Mesenteric fat pad (tissue), 1 donor: ENCODE measurements around the gene CPNE4. TPM values are rescaled to one million over a fixed set of nuclear protein-coding genes. Genes with fewer than 3 reads are reported as not detected.

ENCODE experiments used
- DNase-seq: peaks from one replicate; pipeline ENCODE4 v3.0.0-alpha.2; 2020; ENCODE audit warnings: low spot score
- total RNA-seq: library from RNA; stranded (reverse); fragmentation: NEBNext Ultra II Directional; extraction: Animal tissue kit (Norgen Biotek cat#: 25700); gene quantifications from one replicate; pipeline ENCODE4 v1.2.1, GENCODE V29; 2021
- donor health status: DM: yes; HTN: yes; CAD: no.

CPNE4 gene
- total RNA-seq, 1 donor from 2014 or later = not detected

DNA sequence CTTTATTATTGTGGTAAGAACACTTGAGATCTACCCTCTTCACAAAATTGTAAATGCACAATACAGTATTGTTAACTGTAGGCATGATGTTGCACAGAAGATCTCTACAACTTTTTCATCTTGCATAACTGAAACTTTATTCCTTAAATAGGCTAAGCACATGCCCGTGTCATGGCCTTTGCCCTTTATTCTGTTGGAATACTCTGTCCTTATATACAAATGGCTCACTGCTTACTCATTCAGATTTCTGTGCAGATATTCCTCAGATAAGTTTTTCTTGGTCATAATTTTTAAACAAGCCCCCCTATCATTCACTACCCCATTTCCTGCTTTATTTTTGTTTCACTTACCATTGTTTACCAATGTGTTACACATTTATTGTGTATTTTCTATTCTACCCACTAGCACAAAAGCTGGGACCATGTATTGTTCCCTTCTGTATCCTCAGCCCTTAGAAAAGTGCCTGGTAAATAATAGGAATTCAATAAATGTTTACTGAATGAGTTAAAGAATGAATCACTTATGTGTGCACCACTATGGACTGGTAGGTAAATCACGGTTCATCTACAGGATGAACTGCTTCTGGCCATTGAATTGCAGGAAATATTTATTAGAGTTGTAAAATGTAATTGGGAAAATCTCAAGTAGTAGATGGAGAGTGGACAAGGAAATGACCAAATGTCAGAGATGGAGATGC lies 151.0 kb downstream of the CPNE4 start:
- no peak for DNase-seq

DNA sequence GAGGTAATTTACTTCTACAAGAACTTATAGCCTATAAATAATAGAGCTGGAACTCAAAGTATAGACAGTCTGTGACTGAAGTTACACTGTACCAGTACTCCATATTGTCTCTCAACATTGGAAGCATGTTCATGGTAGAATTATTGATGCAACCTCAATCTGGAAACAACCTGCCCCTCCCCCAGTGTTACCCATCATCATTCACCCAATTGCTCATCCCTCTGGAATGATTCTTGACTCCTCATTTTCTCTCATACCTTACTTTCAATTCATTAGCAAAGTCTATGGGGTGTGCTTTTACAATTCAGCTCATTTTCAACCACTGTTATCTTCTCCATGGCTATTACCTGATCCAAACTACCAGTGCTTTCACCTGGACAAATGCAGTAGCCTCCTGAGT lies 151.7 kb downstream of the CPNE4 start:
- DNase-seq = no peak

DNA sequence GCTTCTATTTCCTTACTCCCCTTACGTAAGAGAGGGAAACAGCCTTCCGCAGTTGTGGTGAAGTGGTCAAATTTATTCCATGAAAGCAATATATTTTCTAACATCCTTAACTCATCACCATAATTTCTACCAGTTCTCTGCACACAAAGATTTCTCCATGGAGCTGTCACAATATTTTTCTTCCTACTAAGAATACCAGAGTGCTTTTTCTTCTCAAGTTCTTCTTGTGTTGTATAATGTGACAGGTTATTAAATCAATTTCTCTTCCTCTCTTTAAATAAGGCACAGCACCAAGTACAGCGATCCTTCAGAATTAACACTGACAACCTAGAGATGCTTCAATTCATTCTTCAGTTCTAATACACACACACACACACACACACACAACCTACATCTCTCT lies 153.0 kb downstream of the CPNE4 start:
- DNase-seq = no peak

DNA sequence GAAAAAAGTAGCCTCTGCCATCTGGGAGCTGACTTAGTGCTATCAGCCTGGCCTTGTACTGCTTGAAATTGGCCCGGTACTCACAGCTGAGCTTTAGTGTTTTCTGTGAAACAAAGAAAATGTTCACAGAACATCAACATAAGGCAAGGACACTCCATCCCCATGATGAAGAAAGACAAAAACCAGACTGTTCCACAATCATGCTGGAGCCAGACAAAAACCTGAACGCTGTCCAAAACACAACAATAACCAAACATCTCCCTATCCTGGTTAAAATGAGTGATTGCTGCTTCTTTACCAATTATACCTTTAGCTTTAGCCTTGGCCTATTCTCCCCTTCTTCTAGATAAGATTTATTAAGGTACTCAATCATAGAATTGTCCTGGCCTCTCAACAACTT lies 153.9 kb downstream of the CPNE4 start:
- DNase-seq = no peak

DNA sequence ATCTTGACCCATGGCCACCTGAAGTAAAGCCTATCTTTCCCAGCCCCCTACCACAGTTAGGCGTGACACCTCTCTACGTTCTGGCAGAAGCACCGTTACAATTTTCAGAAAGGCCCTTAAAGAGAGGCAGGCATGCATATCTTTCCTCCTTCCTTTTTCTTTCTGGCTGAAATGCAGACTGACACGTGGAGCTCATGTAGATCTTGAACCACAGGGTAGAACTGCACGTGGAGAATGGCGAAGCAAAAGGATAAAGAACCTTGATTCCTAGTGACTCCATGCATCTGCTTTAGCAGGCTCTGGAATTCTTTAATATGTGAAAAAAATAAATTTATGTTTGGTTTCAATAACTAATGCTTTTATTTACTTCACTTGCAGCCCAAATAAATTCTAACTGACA lies 166.6 kb downstream of the CPNE4 start:
- no peak for DNase-seq

DNA sequence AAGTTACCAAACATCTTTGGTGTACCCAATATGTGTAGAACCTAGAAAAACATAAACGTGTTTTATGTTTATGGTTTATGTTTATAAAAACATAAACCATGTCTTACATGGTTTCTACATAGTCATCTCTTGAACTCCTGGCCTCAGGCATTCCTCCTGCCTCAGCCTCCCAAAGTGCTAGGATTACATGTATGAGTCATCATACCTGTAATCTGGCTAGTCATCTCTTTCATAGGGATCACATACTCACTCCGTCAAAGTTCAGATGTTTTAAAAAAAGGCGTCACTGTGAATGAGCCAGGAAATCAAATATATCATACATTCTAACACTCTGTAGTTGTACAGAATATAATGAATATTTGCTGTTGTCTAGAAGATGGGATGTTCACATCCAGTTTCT lies 178.6 kb downstream of the CPNE4 start:
- no peak for DNase-seq

DNA sequence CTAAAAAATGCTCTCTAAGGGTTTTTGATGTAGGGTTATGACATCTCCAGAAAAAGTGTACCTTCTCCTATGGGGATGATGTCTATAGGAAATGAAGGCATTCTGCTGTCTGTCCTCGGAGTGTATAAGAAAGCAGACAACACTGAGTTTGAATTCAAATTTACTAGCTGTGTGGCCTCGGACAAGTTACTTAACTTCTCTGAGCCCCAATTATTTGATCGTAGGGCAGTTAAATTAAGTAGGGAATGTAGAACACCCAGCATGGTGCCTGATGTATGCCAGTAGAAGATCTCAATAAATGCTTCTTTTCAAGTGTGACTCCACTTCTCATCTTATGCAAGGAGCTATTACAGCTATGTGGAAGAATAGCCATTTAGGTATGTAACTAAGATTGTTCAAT lies 184.6 kb downstream of the CPNE4 start:
- no peak for DNase-seq

DNA sequence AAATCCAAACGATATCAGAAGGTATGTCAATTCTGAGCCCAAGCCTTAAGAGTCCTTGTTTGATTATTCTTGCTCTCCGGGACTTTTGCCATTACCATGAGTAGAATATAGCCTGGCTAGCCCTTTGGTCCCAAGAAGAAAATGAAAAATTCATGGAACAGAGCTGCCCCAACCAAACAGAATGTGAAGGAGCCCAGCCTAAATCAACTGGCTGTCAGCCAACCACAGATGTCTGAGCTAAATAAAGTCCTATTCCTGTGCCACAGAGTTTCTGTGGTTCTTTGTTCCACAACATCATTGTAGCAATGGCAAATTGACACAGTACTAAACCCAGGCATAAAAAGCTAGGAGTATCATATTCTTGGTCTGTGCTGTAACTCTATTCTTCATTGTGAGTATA lies 185.2 kb downstream of the CPNE4 start:
- DNase-seq = no peak

DNA sequence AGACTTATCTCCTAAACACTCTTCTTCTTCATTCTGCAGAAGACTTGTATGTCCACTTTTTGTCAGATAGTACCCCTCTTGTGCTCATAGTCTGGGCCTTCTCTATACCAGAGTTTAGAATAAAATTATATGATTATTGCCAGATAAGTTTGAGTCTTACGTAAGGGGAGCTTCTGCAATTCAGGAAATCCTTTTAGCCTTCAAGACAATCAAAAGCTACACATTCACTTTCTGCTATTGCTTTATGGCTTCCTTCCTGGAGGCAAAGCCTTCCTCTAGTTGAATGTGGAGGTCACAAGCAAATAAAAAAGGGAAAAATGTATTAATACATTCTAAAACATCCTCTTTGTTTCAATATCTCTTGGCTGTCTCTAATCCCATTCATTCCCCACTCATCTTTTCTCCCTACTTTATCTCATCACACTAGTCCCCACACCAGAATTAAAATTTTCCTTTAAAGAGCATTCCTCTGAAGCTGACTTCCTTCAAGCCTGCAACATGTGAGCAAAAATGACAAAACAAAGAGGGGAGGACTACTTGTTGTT lies 186.8 kb downstream of the CPNE4 start:
- no peak for DNase-seq

DNA sequence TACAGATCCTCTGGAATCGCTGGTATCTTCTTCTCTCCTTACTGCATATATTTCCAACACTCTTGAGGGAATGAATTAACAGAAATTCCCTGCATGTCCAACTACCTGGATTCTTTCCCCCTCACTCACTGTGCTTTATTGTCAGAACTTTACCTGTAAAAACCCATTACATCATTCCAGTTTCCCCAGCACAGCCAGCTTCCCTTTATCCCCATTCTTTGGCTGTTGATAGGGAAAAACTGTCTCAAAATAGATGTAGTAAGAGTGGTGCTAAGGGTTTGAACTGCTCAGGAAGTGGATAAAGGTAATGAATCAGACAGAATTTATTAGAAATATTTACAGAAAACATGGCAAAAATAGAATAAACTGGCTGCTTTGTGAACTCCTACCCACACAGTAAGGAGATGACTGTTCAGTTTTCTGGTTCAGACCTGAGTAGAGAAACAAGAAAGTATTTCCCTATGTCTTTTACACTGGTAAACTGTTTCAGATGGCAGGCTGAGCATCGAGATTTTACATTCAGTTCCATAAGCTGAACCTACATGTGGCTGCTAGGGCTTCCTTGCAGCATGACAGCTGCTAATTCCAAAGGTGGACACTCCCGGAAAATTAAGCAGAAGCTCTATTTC lies 188.4 kb downstream of the CPNE4 start:
- no peak for DNase-seq

DNA sequence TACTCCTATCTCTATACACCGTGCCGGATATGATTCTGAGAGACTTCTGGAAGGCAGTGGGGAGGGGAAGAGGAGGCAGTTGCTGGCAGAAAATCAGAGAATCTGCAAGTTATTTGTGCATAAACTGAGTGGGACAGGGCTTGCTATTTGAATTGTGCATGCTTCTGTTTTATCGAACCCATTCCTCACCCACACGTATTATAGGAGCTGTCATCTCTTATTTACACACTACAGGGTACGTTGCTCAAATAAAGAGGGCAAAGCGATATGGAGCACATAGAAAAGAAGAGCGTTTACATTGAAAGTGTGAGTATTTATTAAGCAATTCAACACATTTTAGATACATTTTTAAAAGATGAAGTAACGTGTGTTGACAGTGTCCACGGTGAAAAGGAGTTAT lies 191.6 kb downstream of the CPNE4 start:
- no peak for DNase-seq

DNA sequence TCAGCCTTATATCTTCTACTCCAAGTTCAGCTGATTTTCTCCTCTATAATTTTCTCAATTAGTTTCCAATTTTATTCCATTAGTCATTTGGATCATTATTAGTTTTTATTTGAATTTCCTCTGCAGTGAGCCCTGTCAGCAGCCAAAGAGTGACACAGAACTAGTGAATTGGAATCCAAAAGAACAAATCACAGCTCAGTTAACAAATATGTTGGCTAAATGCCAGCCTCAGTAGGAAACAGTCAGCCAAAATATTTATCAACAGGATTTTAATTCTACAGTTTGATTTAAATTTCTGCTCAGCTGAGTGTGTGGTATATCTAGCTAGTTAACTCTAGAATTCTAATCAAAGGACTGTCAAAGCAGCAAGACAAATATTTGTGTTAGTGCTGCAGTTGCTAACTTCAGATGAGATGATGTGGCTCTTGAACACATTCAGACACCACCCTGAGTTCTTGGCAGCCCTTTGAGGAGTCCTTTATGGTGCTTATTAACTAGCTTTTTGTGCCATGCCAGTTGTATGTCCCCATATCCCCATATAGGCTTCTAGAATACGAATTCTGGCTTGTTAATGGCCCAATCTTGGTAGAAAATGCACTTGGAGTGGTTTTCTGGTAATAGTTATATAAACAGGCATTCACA lies 194.5 kb downstream of the CPNE4 start:
- no peak for DNase-seq

DNA sequence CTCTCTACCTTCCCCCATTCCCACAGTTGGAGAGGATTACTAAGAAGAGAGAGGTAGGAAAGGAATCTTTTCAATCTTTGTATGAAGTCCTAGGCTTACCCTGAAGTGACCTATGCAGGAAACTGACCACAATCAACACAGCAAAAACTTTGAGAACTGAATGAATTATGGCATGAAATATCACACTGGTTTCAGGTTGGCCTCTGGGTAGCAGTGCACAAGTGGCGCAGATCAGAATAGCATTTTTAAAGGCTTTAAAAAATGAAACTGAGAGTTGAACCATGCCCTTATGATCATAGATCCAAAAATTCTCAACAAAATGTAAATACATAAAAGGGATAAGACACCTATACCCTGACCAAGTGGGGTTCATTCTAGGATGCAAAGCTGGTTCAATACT lies 198.9 kb downstream of the CPNE4 start:
- DNase-seq = no peak

DNA sequence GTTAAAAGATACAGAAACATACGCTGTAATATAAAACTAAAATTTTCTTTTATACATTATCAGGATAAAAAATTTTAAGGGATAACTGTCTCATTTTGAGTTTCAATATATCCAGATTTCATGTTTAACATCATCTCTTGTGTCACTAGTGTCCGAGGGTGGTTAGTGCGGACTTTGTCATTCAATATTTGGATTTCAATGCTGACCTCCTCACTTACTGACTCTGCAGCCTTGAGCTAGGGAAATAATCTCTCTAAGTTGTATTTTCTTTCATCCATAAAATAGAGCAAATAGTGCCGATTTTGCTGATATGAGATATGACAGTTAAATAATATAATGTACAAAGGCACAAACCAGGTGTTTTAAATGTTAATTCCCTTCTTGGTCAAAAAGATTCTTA lies 203.2 kb downstream of the CPNE4 start:
- no peak for DNase-seq

DNA sequence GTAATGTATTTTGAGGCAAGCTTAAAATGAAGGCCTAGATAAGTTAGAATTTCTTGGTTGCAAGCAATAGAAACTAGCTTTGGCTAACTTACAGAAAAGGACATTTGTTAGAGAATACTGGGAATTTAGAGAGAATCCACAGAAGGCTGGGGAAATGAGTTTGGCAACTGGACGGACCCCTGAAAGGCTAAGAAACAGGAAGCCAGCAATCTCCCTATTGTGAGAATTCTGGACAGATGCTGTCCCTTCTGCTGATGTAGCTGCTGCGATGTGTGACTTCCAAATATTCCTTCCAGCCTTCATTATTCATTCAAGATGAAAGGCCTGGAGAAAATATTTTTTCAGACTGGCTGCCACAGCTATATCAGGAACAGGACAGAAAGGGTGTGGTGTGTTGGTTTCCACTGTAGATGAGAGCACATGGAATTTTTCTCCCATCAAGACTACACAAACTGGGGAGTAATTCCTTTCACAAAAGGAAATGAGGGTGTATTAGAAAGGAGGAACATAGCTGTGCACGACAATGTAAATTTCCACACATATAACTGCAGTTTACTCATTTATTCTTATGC lies 213.5 kb downstream of the CPNE4 start:
- DNase-seq = no peak

DNA sequence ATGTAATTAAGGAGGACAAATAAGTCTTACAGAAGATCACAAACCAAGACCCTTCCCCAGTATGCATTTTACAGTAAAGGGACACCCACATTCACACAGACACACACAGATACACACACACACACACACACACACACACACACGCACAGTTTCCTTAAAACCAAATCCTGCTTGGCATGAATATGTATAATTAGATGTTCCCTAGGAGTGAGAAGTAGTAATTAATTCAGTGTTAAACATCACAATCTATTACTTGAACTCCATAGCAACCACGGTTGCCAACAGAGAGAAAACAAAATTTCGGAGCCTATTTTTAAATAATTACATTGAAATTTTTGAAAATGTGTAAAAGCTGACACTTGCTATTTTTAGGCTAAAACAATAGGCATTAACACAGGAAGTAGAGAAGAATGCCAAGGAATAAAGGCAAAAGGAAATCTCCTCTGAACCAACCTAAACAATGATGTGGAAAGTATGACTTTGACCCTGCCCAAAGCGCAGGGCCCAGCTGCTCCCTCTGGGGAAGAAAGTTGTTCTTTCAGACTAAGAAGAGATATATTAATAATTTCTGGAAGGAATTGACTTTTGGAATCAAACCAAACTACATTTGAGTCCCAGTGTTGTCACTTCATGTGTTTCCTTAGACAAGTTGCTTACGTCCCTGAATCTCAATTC lies 215.3 kb downstream of the CPNE4 start:
- DNase-seq = no peak

DNA sequence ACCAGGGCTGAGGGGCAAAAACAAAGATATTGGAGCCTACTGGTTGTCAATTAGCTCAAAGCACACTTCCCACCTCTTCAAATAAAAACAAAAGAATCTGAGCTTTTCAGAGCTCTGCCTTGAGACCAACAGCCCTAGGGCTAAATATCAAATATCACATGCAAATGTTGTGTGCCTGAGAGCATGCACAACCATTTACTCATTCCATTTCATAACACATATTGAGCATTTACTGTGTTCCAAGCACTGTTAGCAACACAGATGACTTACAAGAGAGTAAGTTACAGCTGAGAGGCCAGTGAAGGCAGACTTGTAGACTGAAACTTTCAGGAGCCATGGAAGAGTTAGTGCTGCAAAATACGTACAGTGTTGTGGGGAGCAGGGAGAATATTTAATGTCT lies 222.4 kb downstream of the CPNE4 start:
- no peak for DNase-seq

DNA sequence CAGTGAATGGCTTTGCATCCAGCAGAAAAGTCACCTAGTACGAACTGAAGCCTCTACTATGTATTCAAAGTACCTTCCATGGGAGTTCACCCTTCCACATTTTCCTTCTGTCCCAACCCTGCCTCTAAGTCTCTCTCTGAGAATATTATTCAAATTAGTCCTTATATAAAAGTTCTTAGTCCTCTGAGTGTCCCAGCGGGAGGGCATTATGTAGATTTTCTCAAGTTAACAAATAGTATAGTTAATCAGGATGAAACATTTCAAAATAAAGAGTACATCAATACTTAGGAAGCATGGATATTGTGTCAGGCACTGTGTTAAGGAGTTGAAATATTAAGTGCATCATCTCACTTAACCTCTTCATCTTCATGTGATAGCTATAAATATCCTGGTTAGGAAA lies 223.3 kb downstream of the CPNE4 start:
- no peak for DNase-seq

DNA sequence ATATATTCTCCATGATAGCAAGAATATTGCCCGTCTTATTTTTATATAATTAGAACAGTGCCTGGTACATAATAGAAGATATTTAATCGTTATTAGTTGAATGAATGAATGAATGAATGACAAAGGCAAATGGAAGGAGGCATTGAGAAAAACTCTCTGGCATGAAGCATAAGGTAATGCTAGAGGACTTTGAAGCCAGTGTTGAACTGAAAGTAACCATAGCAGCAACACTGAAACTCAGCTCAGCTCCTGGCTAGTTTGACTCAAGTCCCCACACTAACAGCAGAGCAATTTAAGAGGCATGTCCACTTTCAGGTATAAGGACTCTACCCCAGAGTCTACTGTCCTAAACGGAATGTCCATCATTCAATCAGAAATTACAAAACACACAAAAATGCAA lies 227.0 kb downstream of the CPNE4 start:
- no peak for DNase-seq

DNA sequence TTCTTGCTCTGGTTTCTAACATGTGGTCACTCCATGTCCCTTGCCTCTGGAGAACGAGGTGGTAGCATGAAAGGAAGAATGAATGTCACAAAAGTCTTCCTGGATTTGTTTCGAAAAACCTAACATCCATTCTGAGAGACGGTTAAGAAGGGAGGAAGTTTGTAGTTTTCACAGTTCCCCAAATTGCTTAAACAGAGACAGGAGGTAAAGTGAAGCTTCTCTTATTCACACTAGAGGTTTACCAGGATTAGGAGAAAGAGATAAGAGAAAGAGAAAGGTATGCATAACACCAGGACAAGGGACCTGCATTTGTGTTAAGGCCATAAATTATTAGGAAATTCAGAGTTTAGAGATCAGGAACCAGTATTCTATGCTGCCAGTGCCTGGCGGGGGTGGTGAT lies 228.1 kb downstream of the CPNE4 start:
- no peak for DNase-seq

DNA sequence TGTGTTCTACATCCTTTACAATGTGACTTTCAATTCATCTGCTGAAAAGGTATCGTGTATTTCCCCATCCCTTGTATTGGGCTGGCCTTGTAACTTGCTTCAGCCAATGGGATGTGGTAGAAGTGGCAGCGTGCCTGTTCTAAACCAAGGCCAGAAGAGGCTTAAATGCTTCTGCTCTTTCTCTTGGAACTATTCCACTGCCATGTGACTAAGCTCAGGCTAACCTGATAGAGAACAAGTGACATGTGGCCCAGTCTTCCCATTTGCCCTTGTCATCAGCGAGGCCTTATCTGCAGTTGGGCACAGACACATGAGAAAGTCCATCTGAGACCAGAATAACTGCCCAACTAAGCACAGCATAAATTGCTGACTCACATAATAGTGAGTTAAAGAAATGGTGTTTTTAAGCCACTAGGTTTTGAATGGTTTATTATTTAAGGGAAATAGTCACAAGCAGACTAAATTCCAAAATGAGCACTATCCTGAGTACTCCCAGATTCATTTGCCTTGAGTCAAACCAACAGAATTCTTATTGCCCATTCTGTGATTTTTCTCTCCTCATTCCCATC lies 230.2 kb downstream of the CPNE4 start:
- no peak for DNase-seq
